ENCODE data around the gene OPTC.

Gene OPTC

DNA sequence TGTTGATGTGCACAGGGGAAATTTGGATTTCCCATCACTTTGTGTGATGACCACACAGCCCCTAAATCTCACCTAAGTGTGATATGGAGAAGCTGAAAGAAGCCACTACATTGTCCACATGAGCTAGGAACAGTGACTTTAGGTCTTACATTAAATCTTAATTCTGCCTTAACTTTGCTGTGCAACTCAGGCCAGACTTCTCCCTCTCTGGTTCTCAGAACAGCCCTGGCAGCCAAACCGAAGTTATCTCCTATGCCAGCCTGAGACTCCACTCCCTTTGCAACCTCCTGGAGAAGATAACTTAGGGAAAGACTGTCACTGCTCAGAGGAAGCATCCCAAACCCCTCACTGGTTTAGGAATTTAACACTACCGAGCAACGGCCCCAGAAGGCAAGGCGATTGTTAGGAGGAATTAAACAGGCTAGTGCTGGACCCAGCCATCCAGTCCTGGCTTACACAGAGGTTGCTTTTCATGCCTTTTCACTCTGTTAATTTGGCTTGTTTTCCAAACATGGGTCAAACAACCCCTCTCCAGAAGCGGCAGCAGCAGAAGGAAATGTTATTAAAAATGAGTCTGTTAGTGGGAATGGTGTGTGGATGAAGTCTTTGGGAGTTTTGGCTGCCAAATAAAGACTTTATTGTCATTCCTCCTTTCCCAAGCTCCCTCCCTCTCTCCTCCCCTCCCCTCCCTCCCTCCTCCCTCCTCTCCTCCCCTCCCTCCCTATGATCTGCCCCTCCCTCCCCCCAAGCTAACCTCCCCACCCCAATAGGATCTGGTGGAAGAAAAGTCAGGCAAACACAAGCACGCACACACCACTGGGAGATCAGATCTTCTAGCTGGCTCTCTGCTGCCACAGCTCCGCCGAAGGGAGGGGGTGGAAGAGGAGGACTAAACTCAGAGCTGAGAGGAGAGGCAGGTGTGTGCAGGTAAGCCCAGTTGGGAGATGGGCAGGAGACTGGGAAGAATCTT is 18.7 kb upstream of the OPTC start, which contains the start of gene PRELP:
TSS of gene PRELP (plus strand) at position 795 of the 970 bp plus-strand sequence. CDS start 7,379 bp downstream, outside the sequence.
- Mint-ChIP-seq H3K4me3 (no peak within 1 kb of the TSS), H3K27me3 (peaks cover 18% of the 10 kb centered on the region), H3K9me3 (no peaks in the 10 kb centered on the region), H3K27ac (no peak within 1 kb of the TSS), H3K36me3 (ENCODE audit: low read depth) (no peaks in the 10 kb centered on the region), H3K4me1 (ENCODE audit: low read depth) (no peaks in the 10 kb centered on the region)

DNA sequence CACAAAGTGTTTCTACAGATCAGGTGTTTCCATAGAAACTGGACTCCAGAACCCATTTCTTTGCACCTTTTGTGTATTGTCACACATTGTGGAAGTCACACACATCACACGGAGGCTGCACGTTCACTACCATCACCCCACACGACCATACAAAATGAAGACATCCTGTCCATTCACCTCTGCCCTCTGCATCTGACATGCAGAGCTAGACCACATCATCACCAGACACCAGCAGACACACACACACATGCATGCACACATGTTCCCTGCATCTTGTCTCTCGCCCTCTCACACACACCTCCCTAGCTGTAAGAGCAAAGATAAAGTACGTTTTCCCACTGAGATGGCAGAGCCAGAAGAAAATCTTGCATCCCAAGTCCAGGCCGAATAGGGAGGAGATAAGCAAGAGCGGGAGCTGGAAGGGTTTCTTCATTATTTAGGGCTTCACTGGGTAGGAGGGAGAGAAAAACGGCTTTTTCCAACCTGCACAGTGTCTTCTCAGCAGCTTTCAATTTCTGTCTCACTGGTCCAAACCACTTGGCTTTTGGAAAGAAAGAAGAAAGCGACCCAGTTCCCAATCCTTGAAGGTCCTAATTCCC is 17.6 kb upstream of the OPTC start:
- no peak overlapping the region for H3K27ac Mint-ChIP-seq
- no peaks in the 10 kb centered on the region for H3K9me3 Mint-ChIP-seq
- H3K4me1 Mint-ChIP-seq (ENCODE audit: low read depth) = no peaks in the 10 kb centered on the region
- no peaks in the 10 kb centered on the region for H3K36me3 Mint-ChIP-seq (ENCODE audit: low read depth)
- peaks cover 14% of the 10 kb centered on the region for H3K27me3 Mint-ChIP-seq
- no peak overlapping the region for H3K4me3 Mint-ChIP-seq

DNA sequence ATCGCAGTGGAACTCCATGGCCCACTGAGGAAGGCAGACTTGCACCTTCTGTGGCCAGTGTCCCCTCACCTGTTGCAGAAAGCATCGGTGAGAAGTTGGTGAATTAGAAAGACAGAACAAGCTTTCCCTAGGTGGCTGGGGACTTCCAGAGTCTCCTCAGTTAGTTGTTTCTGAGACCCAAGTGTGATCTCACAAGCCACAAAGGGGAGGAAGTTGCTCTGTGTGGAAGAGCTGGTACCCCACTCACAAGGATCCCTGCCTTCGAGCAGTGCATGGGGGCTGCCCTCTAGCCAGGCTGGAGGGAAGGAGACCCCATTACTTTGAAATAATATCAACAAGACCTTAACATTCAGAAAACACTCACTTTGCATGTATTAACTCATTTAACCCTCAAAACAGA is 16.2 kb upstream of the OPTC start:
- H3K27ac Mint-ChIP-seq = no peak overlapping the region
- H3K36me3 Mint-ChIP-seq (ENCODE audit: low read depth) = no peaks in the 10 kb centered on the region
- H3K4me3 Mint-ChIP-seq = no peak overlapping the region
- H3K4me1 Mint-ChIP-seq (ENCODE audit: low read depth) = no peaks in the 10 kb centered on the region
- H3K27me3 Mint-ChIP-seq = peaks cover 14% of the 10 kb centered on the region
- no peaks in the 10 kb centered on the region for H3K9me3 Mint-ChIP-seq

DNA sequence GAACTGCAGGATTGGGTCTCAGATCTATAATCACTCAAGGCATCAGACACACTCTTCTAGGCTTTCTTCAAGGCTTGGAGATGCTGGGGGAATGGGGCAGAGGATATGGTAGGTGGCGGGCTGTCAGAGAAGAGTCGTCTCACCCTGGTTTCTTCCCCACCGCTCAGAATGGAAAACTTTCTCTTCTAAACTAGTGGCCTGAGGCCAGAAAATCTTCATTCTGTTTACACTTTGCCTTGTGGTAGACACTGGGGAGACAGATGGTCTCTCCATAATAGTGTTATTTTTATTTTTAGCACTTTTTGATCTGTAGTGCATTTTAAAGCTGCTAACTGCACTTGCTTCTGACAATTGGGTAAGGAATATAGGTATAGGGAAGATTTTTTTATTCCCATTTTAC is 15.7 kb upstream of the OPTC start:
- no peak overlapping the region for H3K4me3 Mint-ChIP-seq
- H3K36me3 Mint-ChIP-seq (ENCODE audit: low read depth) = no peaks in the 10 kb centered on the region
- no peaks in the 10 kb centered on the region for H3K4me1 Mint-ChIP-seq (ENCODE audit: low read depth)
- no peak overlapping the region for H3K27ac Mint-ChIP-seq
- H3K27me3 Mint-ChIP-seq = peaks cover 13% of the 10 kb centered on the region
- H3K9me3 Mint-ChIP-seq = no peaks in the 10 kb centered on the region

DNA sequence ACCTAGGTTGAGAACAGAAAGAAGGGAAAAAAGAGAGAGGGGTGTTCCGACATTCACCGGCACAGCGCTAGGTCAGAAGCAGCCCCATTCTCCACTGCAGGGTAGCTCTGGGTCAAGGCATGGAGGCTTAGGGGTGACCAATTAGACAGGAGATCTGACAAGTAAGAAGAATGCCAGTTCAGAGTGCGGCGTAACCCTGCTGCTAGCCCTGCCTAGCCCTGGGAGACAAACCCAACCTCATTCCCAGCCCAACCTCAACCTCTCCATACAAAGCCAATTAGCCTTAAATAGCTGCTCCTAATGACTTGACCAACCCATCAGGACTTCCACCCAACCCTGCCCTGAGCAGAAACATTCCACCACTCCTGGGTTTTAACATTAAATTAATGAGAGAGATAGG is 15.0 kb upstream of the OPTC start:
- H3K27me3 Mint-ChIP-seq = peaks cover 7% of the 10 kb centered on the region
- H3K4me3 Mint-ChIP-seq = no peak overlapping the region
- H3K27ac Mint-ChIP-seq = no peak overlapping the region
- no peaks in the 10 kb centered on the region for H3K4me1 Mint-ChIP-seq (ENCODE audit: low read depth)
- H3K36me3 Mint-ChIP-seq (ENCODE audit: low read depth) = no peaks in the 10 kb centered on the region
- no peaks in the 10 kb centered on the region for H3K9me3 Mint-ChIP-seq

DNA sequence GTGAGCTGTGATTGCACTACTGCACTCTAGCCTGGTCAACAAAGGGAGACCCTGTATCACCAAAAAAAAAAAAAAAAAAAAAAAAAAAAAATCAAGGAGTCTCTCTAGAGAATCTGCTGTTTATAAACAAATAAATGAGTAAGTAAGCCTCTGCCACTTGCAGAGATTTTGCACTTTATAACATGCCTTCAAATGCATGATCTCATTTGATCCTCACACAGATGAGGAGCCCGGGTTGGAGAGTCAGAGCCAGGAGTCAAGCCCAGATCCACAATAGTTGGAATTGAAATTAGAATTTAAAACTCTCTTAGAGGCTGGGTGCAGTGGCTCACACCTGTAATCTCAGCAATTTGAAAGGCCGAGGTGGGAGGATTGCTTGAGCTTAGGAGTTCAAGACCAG is 14.3 kb upstream of the OPTC start:
- Mint-ChIP-seq H3K27ac (no peak overlapping the region), H3K4me3 (no peak overlapping the region), H3K9me3 (no peaks in the 10 kb centered on the region), H3K36me3 (ENCODE audit: low read depth) (no peaks in the 10 kb centered on the region), H3K4me1 (ENCODE audit: low read depth) (no peaks in the 10 kb centered on the region), H3K27me3 (peaks cover 7% of the 10 kb centered on the region)

DNA sequence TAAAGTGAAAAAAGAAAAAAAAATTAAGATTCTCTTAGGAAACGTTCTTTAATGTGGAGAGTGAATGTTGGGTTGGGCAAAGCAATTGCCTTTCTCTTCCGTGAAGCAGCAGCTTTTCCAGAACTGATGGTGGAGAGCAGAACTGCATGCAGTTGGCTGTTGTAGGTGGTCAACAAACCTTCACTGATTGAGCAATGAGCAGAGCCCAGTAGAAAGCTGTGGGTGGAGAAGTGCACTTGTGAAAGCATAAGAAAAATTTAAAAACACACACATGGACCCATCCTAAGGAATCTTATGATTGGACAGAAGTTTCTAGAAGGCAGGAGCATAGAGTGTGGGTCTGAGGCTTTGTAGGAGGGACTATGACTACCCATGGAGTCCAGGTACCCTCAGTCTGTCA is 13.9 kb upstream of the OPTC start:
- H3K27me3 Mint-ChIP-seq = peaks cover 7% of the 10 kb centered on the region
- H3K27ac Mint-ChIP-seq = no peak overlapping the region
- no peak overlapping the region for H3K4me3 Mint-ChIP-seq
- no peaks in the 10 kb centered on the region for H3K36me3 Mint-ChIP-seq (ENCODE audit: low read depth)
- no peaks in the 10 kb centered on the region for H3K9me3 Mint-ChIP-seq
- H3K4me1 Mint-ChIP-seq (ENCODE audit: low read depth) = no peaks in the 10 kb centered on the region

DNA sequence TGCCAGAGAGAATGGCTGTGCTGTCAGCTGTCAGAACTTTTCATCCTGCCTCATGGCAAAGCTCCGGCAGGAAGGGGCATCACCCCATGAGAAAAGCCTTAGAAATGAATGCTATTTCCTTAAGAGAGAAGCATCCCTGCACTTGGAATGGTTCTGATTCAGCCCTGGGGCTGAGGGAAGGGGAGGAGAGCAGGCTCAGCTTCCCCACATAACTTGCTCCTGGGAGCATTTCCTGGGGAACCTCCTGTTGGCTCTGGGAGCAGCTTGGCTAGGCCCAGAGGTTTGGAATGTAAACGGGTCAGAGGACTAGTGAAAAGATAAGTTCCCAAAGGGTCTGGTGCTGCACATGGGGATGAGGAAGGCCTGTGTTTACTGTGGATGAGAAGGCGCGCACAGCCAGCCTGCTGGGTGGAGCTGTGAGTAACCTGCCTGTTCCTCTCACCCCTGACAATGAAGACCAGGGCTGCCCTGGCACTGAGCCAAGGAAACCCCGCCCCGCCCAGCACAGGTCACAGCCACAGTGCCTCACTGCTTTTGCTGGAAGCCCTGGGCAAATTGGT is 13.3 kb upstream of the OPTC start:
- no peaks in the 10 kb centered on the region for H3K4me1 Mint-ChIP-seq (ENCODE audit: low read depth)
- H3K36me3 Mint-ChIP-seq (ENCODE audit: low read depth) = no peaks in the 10 kb centered on the region
- no peaks in the 10 kb centered on the region for H3K9me3 Mint-ChIP-seq
- H3K27ac Mint-ChIP-seq = no peak overlapping the region
- H3K4me3 Mint-ChIP-seq = no peak overlapping the region
- peaks cover 7% of the 10 kb centered on the region for H3K27me3 Mint-ChIP-seq

DNA sequence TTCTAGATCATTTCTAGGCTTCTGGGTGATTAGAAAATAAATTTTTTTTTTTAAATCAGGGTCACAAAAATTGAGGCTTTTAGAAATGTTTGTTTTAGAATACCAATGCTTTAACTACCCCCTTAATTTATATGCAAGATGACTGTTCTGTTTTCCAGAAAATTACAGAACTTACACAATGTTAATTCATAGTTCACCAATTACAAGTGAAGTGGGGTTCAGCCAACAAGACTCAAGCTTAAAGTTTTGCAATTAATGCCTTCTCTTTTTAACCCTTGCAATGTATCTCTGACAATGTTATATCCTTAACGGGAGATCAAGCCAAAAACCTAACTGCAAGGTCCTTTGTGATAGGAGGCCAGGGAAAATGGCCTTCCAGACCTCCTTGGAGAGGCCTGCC is 12.8 kb upstream of the OPTC start:
- Mint-ChIP-seq H3K36me3 (ENCODE audit: low read depth) (no peaks in the 10 kb centered on the region), H3K4me1 (ENCODE audit: low read depth) (no peaks in the 10 kb centered on the region), H3K27me3 (peaks cover 2% of the 10 kb centered on the region), H3K27ac (no peak overlapping the region), H3K9me3 (no peaks in the 10 kb centered on the region), H3K4me3 (no peak overlapping the region)

DNA sequence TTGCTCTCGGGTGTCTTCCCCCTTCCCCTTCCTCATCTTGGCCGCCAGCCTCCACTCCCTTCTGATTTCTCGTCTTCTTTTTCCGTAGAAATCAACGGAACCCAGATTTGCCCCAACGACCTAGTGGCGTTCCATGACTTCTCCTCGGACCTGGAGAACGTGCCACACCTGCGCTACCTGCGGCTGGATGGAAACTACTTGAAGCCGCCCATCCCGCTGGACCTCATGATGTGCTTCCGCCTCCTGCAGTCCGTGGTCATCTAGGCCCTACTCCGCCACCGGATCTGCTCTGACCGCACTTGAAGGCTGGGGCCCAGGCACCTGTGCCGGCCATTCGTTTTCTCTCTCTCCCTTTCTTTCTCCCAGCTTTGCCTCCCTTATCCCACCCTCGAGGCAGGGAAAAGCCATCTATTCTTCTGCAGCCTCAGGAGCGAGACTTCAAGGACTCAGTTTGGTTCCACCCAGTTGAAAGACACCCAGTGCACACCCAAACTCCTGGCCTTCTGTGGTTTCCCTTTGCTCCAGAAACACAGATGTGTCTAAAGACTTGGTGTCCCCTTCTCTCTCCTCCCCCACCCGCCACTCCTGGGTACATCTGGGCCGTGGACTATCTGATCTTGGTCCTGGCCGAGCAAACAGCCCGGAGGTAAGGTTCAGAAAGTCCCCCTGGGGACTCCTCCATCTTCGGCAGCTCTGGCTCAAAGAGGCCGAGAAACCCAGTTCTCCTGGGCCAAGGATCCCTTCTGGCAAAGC is 7.2 kb upstream of the OPTC start:
- Mint-ChIP-seq H3K27me3 (no peaks in the 10 kb centered on the region), H3K36me3 (ENCODE audit: low read depth) (no peaks in the 10 kb centered on the region), H3K9me3 (no peaks in the 10 kb centered on the region), H3K4me3 (peak overlapping the region; percentile 74), H3K27ac (peak overlapping the region; percentile 53), H3K4me1 (ENCODE audit: low read depth) (peaks cover 3% of the 10 kb centered on the region)

DNA sequence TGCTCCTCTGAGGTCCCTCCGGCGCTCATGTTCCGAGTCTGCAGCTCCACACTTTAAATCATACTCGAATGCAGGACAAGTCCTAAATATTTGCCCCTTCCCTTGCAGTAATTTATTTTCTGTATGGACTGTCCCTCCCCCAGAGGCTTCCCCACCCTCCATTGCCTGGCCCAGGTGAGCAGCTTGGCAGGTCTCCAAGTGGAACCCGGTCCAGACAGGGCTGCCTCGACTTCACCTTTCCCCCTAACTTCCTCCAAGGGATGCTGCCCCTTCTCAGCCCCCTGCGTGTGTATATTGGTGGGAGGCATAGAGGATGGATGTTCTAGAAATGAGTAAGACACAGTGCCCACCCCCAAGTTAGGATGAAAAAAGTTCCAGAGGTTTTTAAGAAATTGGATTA is 5.4 kb upstream of the OPTC start:
- Mint-ChIP-seq H3K9me3 (no peaks in the 10 kb centered on the region), H3K4me3 (no peak overlapping the region), H3K36me3 (ENCODE audit: low read depth) (no peaks in the 10 kb centered on the region), H3K27me3 (no peaks in the 10 kb centered on the region), H3K27ac (no peak overlapping the region), H3K4me1 (ENCODE audit: low read depth) (peaks cover 3% of the 10 kb centered on the region)

DNA sequence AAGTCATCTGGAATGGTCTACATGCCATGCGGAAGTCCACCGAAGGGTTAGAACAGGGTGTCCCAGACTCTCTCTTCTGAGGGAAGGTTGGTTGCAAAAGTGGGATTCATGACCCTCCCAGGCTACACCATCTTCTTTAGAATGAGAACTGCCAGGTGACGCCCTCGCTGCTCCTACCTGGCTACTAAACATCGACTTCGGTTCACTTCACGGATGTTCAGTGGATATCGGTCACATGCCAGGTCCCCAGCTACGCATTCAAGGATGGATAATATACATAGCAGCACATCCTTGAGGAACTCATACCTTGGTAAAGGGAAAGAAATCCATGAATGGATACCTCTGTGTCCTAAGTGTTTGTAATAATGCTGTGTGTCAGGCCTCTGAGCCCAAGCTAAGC is 3.3 kb upstream of the OPTC start:
- no peaks in the 10 kb centered on the region for H3K9me3 Mint-ChIP-seq
- H3K27me3 Mint-ChIP-seq = no peaks in the 10 kb centered on the region
- H3K4me3 Mint-ChIP-seq = no peak overlapping the region
- H3K27ac Mint-ChIP-seq = no peak overlapping the region
- no peaks in the 10 kb centered on the region for H3K36me3 Mint-ChIP-seq (ENCODE audit: low read depth)
- H3K4me1 Mint-ChIP-seq (ENCODE audit: low read depth) = peaks cover 3% of the 10 kb centered on the region

DNA sequence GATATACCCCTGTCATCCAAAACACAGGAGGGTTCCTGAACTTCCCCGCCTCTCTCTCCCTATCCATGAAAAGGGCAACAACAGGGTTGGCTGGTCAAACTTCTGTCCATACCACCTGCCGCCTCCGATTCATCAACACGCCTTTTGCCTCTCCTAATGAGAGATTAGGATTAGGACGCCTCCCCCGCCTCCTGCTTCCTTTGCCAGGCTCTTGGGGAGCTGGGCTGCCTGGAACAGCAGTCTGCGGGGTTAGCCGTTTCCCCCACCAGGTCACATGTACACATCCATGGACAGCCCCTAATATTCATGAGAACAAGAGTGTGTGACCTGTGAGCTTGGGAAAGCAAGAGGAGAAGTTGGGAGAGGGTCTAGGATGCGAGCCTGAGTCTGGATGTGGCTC is 2.3 kb upstream of the OPTC start:
- no peaks in the 10 kb centered on the region for H3K27me3 Mint-ChIP-seq
- no peaks in the 10 kb centered on the region for H3K9me3 Mint-ChIP-seq
- no peak overlapping the region for H3K27ac Mint-ChIP-seq
- H3K4me1 Mint-ChIP-seq (ENCODE audit: low read depth) = peaks cover 3% of the 10 kb centered on the region
- no peak overlapping the region for H3K4me3 Mint-ChIP-seq
- no peaks in the 10 kb centered on the region for H3K36me3 Mint-ChIP-seq (ENCODE audit: low read depth)

DNA sequence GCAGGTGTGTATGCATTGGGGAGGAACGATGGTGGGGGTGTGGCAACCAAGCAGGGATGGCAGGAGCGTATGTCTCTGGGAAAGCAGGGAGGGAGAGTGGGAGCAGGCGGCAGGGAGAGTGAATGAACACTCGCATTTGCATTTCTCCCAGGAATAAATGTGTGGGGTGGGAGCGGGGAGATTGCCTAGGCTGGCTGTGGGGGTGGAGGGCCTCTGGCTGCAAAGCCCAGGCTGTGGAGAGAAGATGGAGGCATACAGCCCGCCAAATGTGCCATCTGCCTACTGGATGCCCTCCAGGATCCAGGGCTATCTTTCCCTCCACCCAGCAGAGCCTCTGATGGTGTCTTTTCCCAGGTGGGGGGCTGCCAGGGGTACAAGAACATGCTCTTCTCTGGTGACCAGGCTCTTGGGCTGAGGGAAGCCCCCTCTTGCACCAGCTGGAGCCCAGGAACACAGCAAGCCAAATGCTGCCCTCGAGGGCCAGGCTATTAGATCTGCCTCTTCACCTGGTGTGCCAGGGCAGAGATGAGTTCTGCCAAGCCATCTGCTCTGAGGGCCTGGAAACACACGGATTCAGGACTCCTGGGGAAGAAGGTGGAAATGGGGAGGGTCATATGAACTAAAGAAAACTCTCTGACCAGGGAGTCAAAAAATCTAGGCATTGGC is 1.7 kb upstream of the OPTC start:
- no peak overlapping the region for H3K27ac Mint-ChIP-seq

More for the DNA sequence above, 1.7 kb upstream of the OPTC start:
- Mint-ChIP-seq H3K4me1 (ENCODE audit: low read depth) (peaks cover 3% of the 10 kb centered on the region), H3K9me3 (no peaks in the 10 kb centered on the region), H3K36me3 (ENCODE audit: low read depth) (no peaks in the 10 kb centered on the region), H3K4me3 (no peak overlapping the region), H3K27me3 (no peaks in the 10 kb centered on the region)

All from stimulated activated naive CD8-positive, alpha-beta T cell treated with anti-CD3 and anti-CD28 coated beads, Interleukin-15, Interleukin-2, amounts not matched to agents 100 ng/mL and 50 ng/mL, for 24 hours (primary cell).